ENCODE measurements around the gene SPAG16.

The SPAG16 gene

GRCh38 chr2:214075456-214075855, 791.2 kb downstream of the SPAG16 start:
- DNase-seq (ENCODE audit: low read depth) = no peak
- TF ChIP-seq CTCF (conservative IDR thresholded peaks at IDR 0.05; ENCODE audit: control insufficient read depth, insufficient read depth, low read depth, low read length) = no peak
- H3K4me3 ChIP-seq (ENCODE audit: control insufficient read depth, low read depth, low read length) = no peak overlapping the region

GRCh38 chr2:214076527-214076926, 792.3 kb downstream of the SPAG16 start:
- no peak for DNase-seq (ENCODE audit: low read depth)
- TF ChIP-seq CTCF (conservative IDR thresholded peaks at IDR 0.05; ENCODE audit: control insufficient read depth, insufficient read depth, low read depth, low read length) = no peak
- no peak overlapping the region for H3K4me3 ChIP-seq (ENCODE audit: control insufficient read depth, low read depth, low read length)

GRCh38 chr2:214077727-214078126, 793.5 kb downstream of the SPAG16 start:
- H3K4me3 ChIP-seq (ENCODE audit: control insufficient read depth, low read depth, low read length) = no peak overlapping the region
- no peak for TF ChIP-seq CTCF (conservative IDR thresholded peaks at IDR 0.05; ENCODE audit: control insufficient read depth, insufficient read depth, low read depth, low read length)
- no peak for DNase-seq (ENCODE audit: low read depth)

GRCh38 chr2:214079032-214079431, 794.8 kb downstream of the SPAG16 start:
- no peak for TF ChIP-seq CTCF (conservative IDR thresholded peaks at IDR 0.05; ENCODE audit: control insufficient read depth, insufficient read depth, low read depth, low read length)
- H3K4me3 ChIP-seq (ENCODE audit: control insufficient read depth, low read depth, low read length) = no peak overlapping the region
- no peak for DNase-seq (ENCODE audit: low read depth)

GRCh38 chr2:214088536-214088935, 804.3 kb downstream of the SPAG16 start:
- H3K4me3 ChIP-seq (ENCODE audit: control insufficient read depth, low read depth, low read length) = no peak overlapping the region
- DNase-seq (ENCODE audit: low read depth) = no peak
- TF ChIP-seq CTCF (conservative IDR thresholded peaks at IDR 0.05; ENCODE audit: control insufficient read depth, insufficient read depth, low read depth, low read length) = no peak

GRCh38 chr2:214096208-214096715, 812.0 kb downstream of the SPAG16 start:
- no peak for TF ChIP-seq CTCF (conservative IDR thresholded peaks at IDR 0.05; ENCODE audit: control insufficient read depth, insufficient read depth, low read depth, low read length)
- no peak overlapping the region for H3K4me3 ChIP-seq (ENCODE audit: control insufficient read depth, low read depth, low read length)
- DNase-seq (ENCODE audit: low read depth) = no peak

- DNase-seq (ENCODE audit: low read depth) = no peak
- no peak overlapping the region for H3K4me3 ChIP-seq (ENCODE audit: control insufficient read depth, low read depth, low read length)
- TF ChIP-seq CTCF (conservative IDR thresholded peaks at IDR 0.05; ENCODE audit: control insufficient read depth, insufficient read depth, low read depth, low read length) = no peak
These were observed 814.5 kb downstream of the SPAG16 start for GRCh38 chr2:214098811-214099210.
